A549 (cell line): Measurements from ENCODE around the gene CDH2. TPM values are rescaled to one million over a fixed set of nuclear protein-coding genes. Genes with fewer than 3 reads are reported as not detected.

Experiments
- ATAC-seq, 2 experiments: fragments of 200-7000 bp in 1 of 2; fragments of >200 bp in 1 of 2; cut with Nextera tagmentation in 1 of 2; cut with Tn5 transposase in 1 of 2; 3 replicates each; pipeline versions ENCODE4 v1.8.0 to v1.9.1; 2018 to 2020; ENCODE audit warnings: mild to moderate bottlenecking in 1 of 2, moderate library complexity in 1 of 2
- CTCF ChIA-PET: fragments of 300-600 bp; sonication (Branson Sonifier 250); formaldehyde crosslinking; extraction: SDS; loops from one replicate; lab custom pipeline; 2021; ENCODE audit warnings: antibody characterized with exemption, inconsistent platforms; lab: Yijun Ruan, JAX
- POLR2A ChIA-PET: fragments of 350-600 bp; formaldehyde crosslinking; extraction: SDS; loops from one replicate; lab custom pipeline; 2021; ENCODE audit warnings: antibody characterized with exemption, inconsistent platforms; lab: Yijun Ruan, JAX
- DNase-seq, 2 experiments: peaks; one replicate each; pipeline versions ENCODE4 v3.0.0 to v3.0.0-alpha.2; 2011 to 2016; ENCODE audit warnings: low read depth in 1 of 2, low spot score in 1 of 2
- FAIRE-seq: peaks from 2 replicates; lab custom pipeline; 2011; peaks lifted over from hg19 to GRCh38; lab: Jason Lieb, UNC
- H3K27ac ChIP-seq, 2 experiments: fragments of >200 bp; sonication (Bioruptor Twin); formaldehyde crosslinking; 3 replicates each; pipeline ENCODE4 v1.5.1; 2016 to 2017
- H3K4me1 ChIP-seq: fragments of >200 bp; sonication (Bioruptor Twin); formaldehyde crosslinking; 3 replicates; pipeline ENCODE4 v1.6.1; 2016
- H3K4me2 ChIP-seq: fragments of >200 bp; sonication (Bioruptor Twin); formaldehyde crosslinking; 3 replicates; pipeline ENCODE4 v1.6.1; 2016
- H3K4me3 ChIP-seq: fragments of >200 bp; sonication (Bioruptor Twin); formaldehyde crosslinking; 3 replicates; pipeline ENCODE4 v1.5.1; 2016
- H3K9me3 ChIP-seq: fragments of >200 bp; sonication (Bioruptor Twin); formaldehyde crosslinking; 3 replicates; pipeline ENCODE4 v1.6.1; 2016
- BHLHE40 ChIP-seq: IDR thresholded peaks from 2 replicates; pipeline ENCODE4 v1.6.1; 2012; ENCODE audit warnings: low read depth, low read length, inconsistent platforms
- CBX8 ChIP-seq: fragments of 200-600 bp; sonication (generic); IDR thresholded peaks from 2 replicates; pipeline ENCODE4 v1.6.1; 2016
- CHD4 ChIP-seq: fragments of 200-600 bp; sonication (generic); IDR thresholded peaks from 2 replicates; pipeline ENCODE4 v1.6.1; 2016; ENCODE audit warnings: antibody characterized with exemption, mild to moderate bottlenecking, borderline replicate concordance
- EP300 ChIP-seq, 2 experiments: fragments of >200 bp; sonication (Bioruptor Twin); formaldehyde crosslinking; IDR thresholded peaks; 2 replicates in 1 of 2; 3 replicates in 1 of 2; pipeline ENCODE4 v1.6.1; 2016 to 2017
- ESRRA ChIP-seq: fragments of 150-350 bp; IDR thresholded peaks from 2 replicates; pipeline ENCODE4 v1.6.1; 2014; ENCODE audit warnings: mild to moderate bottlenecking, low read length, borderline replicate concordance
- FOSL2 ChIP-seq, 2 experiments: fragments of 450-650 bp in 1 of 2; fragments of >200 bp in 1 of 2; sonication (Bioruptor Twin) in 1 of 2; formaldehyde crosslinking; IDR thresholded peaks; 2 replicates each; pipeline versions ENCODE4 v1.5.0 to v1.6.1; 2016 to 2020; ENCODE audit warnings: mild to moderate bottlenecking in 1 of 2, moderate library complexity in 1 of 2
- FOXS1 ChIP-seq: fragments of 250-450 bp; sonication (Bioruptor Pico); IDR thresholded peaks from 2 replicates; pipeline ENCODE4 v1.5.0; 2020; ENCODE audit warnings: mild to moderate bottlenecking, moderate library complexity
- GATA3 ChIP-seq: IDR thresholded peaks from 2 replicates; pipeline ENCODE4 v1.6.1; 2012; ENCODE audit warnings: borderline replicate concordance
- HDAC2 ChIP-seq: fragments of 200-600 bp; sonication (generic); IDR thresholded peaks from 2 replicates; pipeline ENCODE4 v1.6.1; 2016
- HOXA7 ChIP-seq: fragments of 250-450 bp; sonication (Bioruptor Pico); IDR thresholded peaks from 2 replicates; pipeline ENCODE4 v1.5.0; 2020; ENCODE audit warnings: mild to moderate bottlenecking, moderate library complexity
- KDM1A ChIP-seq: fragments of 200-600 bp; sonication (generic); IDR thresholded peaks from 2 replicates; pipeline ENCODE4 v1.6.1; 2016; ENCODE audit warnings: low read depth, mild to moderate bottlenecking
- KDM5A ChIP-seq: fragments of 200-600 bp; sonication (generic); IDR thresholded peaks from 2 replicates; pipeline ENCODE4 v1.6.1; 2016; ENCODE audit warnings: antibody characterized with exemption, mild to moderate bottlenecking
- MAFK ChIP-seq: fragments of 450-650 bp; IDR thresholded peaks from 2 replicates; pipeline ENCODE4 v1.6.1; 2014; ENCODE audit not compliant: partially characterized antibody
- NR3C1 ChIP-seq: fragments of >200 bp; sonication (Bioruptor Twin); formaldehyde crosslinking; IDR thresholded peaks from 3 replicates; pipeline ENCODE4 v1.6.1; 2017
- RAD21 ChIP-seq, 2 experiments: fragments of >200 bp in 1 of 2; sonication (Bioruptor Twin) in 1 of 2; formaldehyde crosslinking in 1 of 2; IDR thresholded peaks in 1 of 2; conservative IDR thresholded peaks in 1 of 2; 2 replicates in 1 of 2; 3 replicates in 1 of 2; pipeline ENCODE4 v1.6.1; 2012 to 2018; ENCODE audit warnings: inconsistent platforms in 1 of 2
- RCOR1 ChIP-seq: fragments of 150-350 bp; IDR thresholded peaks from 2 replicates; pipeline ENCODE4 v1.6.1; 2014; ENCODE audit warnings: antibody characterized with exemption, low read length, low read depth
- RNF2 ChIP-seq: fragments of 200-600 bp; sonication (generic); IDR thresholded peaks from 2 replicates; pipeline ENCODE4 v1.6.1; 2016; ENCODE audit warnings: low read depth, mild to moderate bottlenecking, antibody characterized with exemption, moderate library complexity, borderline replicate concordance
- SMC3 ChIP-seq: fragments of >200 bp; sonication (Bioruptor Twin); formaldehyde crosslinking; IDR thresholded peaks from 3 replicates; pipeline ENCODE4 v1.6.1; 2018; ENCODE audit warnings: inconsistent platforms
- SREBF2 ChIP-seq: fragments of 450-650 bp; IDR thresholded peaks from 2 replicates; pipeline ENCODE4 v1.6.1; 2014; ENCODE audit warnings: mild to moderate bottlenecking, moderate library complexity
- ZNF302 ChIP-seq: fragments of 250-450 bp; sonication (Bioruptor Pico); IDR thresholded peaks from 2 replicates; pipeline ENCODE4 v1.9.0; 2021; ENCODE audit warnings: inconsistent platforms, mild to moderate bottlenecking, moderate library complexity
- WGBS: methylation state at CpG from one replicate; pipeline ENCODE4 v1.1.6; 2017; ENCODE audit errors: missing lambda C conversion rate; 5-methylcytosine and 5-hydroxymethylcytosine counted together
- polyA plus RNA-seq, 4 experiments: library from polyadenylated mRNA; depleted of rRNA in 3 of 4; stranded (reverse); fragments of >200 nt; fragmentation: RNase III in 1 of 4; extraction: RNeasy Plus Mini Kit Qiagen cat#74134 plus additional on column Dnase treatment in 1 of 4; gene quantifications; 2 replicates in 3 of 4; 3 replicates in 1 of 4; pipeline ENCODE4 v1.2.3, GENCODE V29; 2011 to 2017
- TF ChIP-seq, protein P1 (sequence below): fragments of 250-450 bp; sonication (Bioruptor Pico); IDR thresholded peaks from 2 replicates; pipeline ENCODE4 v1.5.0; 2020; ENCODE audit warnings: low read depth, mild to moderate bottlenecking, moderate library complexity
- TF ChIP-seq, protein P2 (sequence below): fragments of 200-600 bp; sonication (generic); IDR thresholded peaks from 2 replicates; pipeline ENCODE4 v1.6.1; 2016; ENCODE audit warnings: antibody characterized with exemption, mild to moderate bottlenecking, moderate library complexity

Gene CDH2
- polyA plus RNA-seq, 2 of the 4 experiments (the other 2 are of a cell fraction): 54.0 to 71.9 TPM

DNA sequence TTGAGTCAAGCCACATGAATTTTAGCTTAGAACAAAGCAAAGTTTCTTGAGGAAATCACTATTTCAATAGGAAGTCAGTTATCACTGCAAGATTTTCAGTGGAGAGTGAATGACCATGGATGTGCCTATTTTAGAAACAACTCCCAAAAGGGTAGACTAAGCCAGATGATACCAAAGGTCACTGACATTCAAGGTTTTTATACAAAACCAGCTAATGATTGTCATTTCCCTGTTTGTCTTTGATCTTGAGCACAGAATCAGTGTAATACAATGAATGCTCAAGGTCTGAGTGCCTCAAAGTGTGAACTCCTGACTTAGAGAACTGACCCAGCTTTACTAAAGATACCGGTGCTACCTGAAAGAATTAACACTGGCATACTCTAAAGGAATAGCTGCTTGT, 60.5 kb downstream of the CDH2 start:
- TF ChIP-seq ZNF302 (no peak), EP300 (IDR thresholded peaks at IDR 0.05) (no peak), ESRRA (no peak), RAD21 (conservative IDR thresholded peaks at IDR 0.05 in 1 of 2, IDR thresholded peaks at IDR 0.05 in 1 of 2) (no peak), RNF2 (no peak), CHD4 (no peak), HOXA7 (no peak), CBX8 (no peak), NR3C1 (no peak), BHLHE40 (no peak), KDM5A (no peak), FOXS1 (CRISPR knock-in tag) (no peak), RCOR1 (no peak), HDAC2 (no peak)
- TF ChIP-seq, protein P1, sequence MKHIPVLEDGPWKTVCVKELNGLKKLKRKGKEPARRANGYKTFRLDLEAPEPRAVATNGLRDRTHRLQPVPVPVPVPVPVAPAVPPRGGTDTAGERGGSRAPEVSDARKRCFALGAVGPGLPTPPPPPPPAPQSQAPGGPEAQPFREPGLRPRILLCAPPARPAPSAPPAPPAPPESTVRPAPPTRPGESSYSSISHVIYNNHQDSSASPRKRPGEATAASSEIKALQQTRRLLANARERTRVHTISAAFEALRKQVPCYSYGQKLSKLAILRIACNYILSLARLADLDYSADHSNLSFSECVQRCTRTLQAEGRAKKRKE (CRISPR knock-in tag): no peak
- CTCF ChIA-PET: no interaction called here

DNA sequence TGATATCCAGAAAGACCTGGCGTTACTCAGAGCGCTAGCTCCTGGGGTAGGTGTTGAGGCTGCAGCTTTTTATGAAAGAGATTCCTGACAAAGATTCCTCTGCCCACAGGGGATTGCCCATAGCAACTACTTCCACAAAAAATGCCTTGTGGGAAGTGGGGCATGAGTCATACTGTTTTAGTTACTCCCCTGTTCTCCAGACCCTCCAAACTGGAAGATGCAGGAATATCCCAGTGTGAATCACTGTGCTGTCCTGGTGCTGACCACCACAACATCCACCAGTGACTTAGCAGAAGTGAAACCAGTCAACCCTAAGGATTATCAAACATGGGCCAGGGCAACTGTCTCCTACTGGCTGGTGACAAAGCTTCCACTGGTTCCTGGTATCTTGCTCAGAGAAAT, 61.8 kb downstream of the CDH2 start:
- Histone ChIP-seq H3K27ac (peak overlapping the region; percentile 74 to 87), H3K4me3 (peak overlapping the region; percentile 11; the same call in 1 of the 3 replicates), H3K4me2 (peak overlapping the region; percentile 93), H3K4me1 (peaks cover 66% of the 10 kb centered on the region), H3K9me3 (no peaks in the 10 kb centered on the region)
- TF ChIP-seq HDAC2 (no peak), MAFK (peak; percentile 54), GATA3 (0 out of 2 replicates have a peak, but pooled peaks have one; percentile 23), SMC3 (no peak), FOSL2 (IDR thresholded peaks at IDR 0.05) (no peak), FOSL2 (CRISPR knock-in tag; IDR thresholded peaks at IDR 0.05) (peak; percentile 80), HOXA7 (no peak), NR3C1 (no peak), KDM1A (no peak), SREBF2 (no peak)
- TF ChIP-seq, protein P2, sequence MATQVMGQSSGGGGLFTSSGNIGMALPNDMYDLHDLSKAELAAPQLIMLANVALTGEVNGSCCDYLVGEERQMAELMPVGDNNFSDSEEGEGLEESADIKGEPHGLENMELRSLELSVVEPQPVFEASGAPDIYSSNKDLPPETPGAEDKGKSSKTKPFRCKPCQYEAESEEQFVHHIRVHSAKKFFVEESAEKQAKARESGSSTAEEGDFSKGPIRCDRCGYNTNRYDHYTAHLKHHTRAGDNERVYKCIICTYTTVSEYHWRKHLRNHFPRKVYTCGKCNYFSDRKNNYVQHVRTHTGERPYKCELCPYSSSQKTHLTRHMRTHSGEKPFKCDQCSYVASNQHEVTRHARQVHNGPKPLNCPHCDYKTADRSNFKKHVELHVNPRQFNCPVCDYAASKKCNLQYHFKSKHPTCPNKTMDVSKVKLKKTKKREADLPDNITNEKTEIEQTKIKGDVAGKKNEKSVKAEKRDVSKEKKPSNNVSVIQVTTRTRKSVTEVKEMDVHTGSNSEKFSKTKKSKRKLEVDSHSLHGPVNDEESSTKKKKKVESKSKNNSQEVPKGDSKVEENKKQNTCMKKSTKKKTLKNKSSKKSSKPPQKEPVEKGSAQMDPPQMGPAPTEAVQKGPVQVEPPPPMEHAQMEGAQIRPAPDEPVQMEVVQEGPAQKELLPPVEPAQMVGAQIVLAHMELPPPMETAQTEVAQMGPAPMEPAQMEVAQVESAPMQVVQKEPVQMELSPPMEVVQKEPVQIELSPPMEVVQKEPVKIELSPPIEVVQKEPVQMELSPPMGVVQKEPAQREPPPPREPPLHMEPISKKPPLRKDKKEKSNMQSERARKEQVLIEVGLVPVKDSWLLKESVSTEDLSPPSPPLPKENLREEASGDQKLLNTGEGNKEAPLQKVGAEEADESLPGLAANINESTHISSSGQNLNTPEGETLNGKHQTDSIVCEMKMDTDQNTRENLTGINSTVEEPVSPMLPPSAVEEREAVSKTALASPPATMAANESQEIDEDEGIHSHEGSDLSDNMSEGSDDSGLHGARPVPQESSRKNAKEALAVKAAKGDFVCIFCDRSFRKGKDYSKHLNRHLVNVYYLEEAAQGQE: 0 out of 2 replicates have a peak, but pooled peaks have one; percentile 22
- ChIA-PET POLR2A (no interaction called here), CTCF (interaction anchor here (0.6 kb wide), 1 partner anchor 1648 kb away, joined by 3 read pairs; no protein-coding TSS in a partner anchor)
- no peak for FAIRE-seq
- DNase-seq: peak in 1 of 2 experiments; percentile 65
- peak; percentile 80 to 92 for ATAC-seq
- WGBS: 0% methylated on average over 2 of the region's 2 CpGs

More for the DNA sequence above, 60.5 kb downstream of the CDH2 start:
- POLR2A ChIA-PET: no interaction called here
- no peak for FAIRE-seq
- H3K9me3 ChIP-seq: no peaks in the 10 kb centered on the region
- peak overlapping the region; percentile 93 for H3K4me2 ChIP-seq
- ATAC-seq: no peak
- H3K4me1 ChIP-seq: peaks cover 54% of the 10 kb centered on the region
- no peak overlapping the region for H3K4me3 ChIP-seq
- DNase-seq: no peak
- H3K27ac ChIP-seq: peak overlapping the region; percentile 74 to 87; a peak in 5 of 6 replicates
- WGBS: 59% methylated on average over 1 of the region's 1 CpG
